Heart left ventricle (tissue), 16 donors: ENCODE measurements around the gene RUNX1. TPM values are rescaled to one million over a fixed set of nuclear protein-coding genes. Genes with fewer than 3 reads are reported as not detected.

Experiments used
- ATAC-seq, 4 donors: fragments of 200-7000 bp; cut with Tn5 transposase; one replicate each; pipeline ENCODE4 v1.9.1; 2020 to 2022; ENCODE audit warnings: moderate library complexity in 4 of 4, mild to moderate bottlenecking in 3 of 4, moderate number of reproducible peaks in 1 of 4
- DNase-seq, 5 donors: peaks; one replicate each; pipeline ENCODE4 v3.0.0-alpha.2; 2020
- H3K27ac ChIP-seq, 12 donors: fragments of 200-600 bp; sonication (generic) in 4 of 12; one replicate each; pipeline versions ENCODE4 v1.5.0 to v1.8.0; 2016 to 2022; ENCODE audit warnings: mild to moderate bottlenecking in 2 of 12
- H3K27me3 ChIP-seq, 9 donors: fragments of 200-600 bp; sonication (generic) in 2 of 9; one replicate each; pipeline versions ENCODE4 v1.5.1 to v1.8.0; 2016 to 2022; ENCODE audit warnings: mild to moderate bottlenecking in 3 of 9
- H3K36me3 ChIP-seq, 9 donors: fragments of 200-600 bp; sonication (generic) in 2 of 9; one replicate each; pipeline versions ENCODE4 v1.5.0 to v1.8.0; 2018 to 2022; ENCODE audit warnings: mild to moderate bottlenecking in 2 of 9
- H3K4me1 ChIP-seq, 12 donors: fragments of 200-600 bp; sonication (generic) in 4 of 12; one replicate each; pipeline versions ENCODE4 v1.5.0 to v1.8.0; 2016 to 2022; ENCODE audit warnings: mild to moderate bottlenecking in 3 of 12
- H3K4me3 ChIP-seq, 12 donors: fragments of 200-600 bp; sonication (generic) in 4 of 12; one replicate each; pipeline versions ENCODE4 v1.5.0 to v1.8.0; 2017 to 2022; ENCODE audit warnings: mild to moderate bottlenecking in 9 of 12, moderate library complexity in 4 of 12
- H3K9me3 ChIP-seq, 12 donors: fragments of 200-600 bp; sonication (generic) in 4 of 12; one replicate each; pipeline versions ENCODE4 v1.5.0 to v1.8.0; 2016 to 2022; ENCODE audit warnings: mild to moderate bottlenecking in 1 of 12
- POLR2A ChIP-seq, 2 donors: fragments of 450-650 bp; IDR thresholded peaks; one replicate each; pipeline ENCODE4 v1.6.1; 2017; ENCODE audit warnings: antibody characterized with exemption in 2 of 2, mild to moderate bottlenecking in 2 of 2, moderate library complexity in 2 of 2
- WGBS, 4 donors: extraction: QIAGEN DNeasy Blood & Tissue Kit in 2 of 4; methylation state at CpG; one replicate each; pipeline versions ENCODE4 v1.1.5 to v1.1.7; 2013 to 2018; 5-methylcytosine and 5-hydroxymethylcytosine counted together
- intact Hi-C, 10 donors: fragments of 100-400 bp; cut with DNase I; formaldehyde crosslinking; loops; one replicate each; pipeline versions ENCODE4 v1.11.1 to v1.14.2; 2022
- polyA plus RNA-seq, 2 donors: library from polyadenylated mRNA; stranded (reverse); fragments of 200-250 nt; gene quantifications; one replicate each; pipeline ENCODE4 v1.2.3, GENCODE V29; 2013
- total RNA-seq, 9 donors: library from RNA; depleted of rRNA in 2 of 9; stranded (reverse); fragments of >200 nt in 2 of 9; fragmentation: NEBNext Ultra II Directional in 3 of 9; extraction: Animal tissue kit (Norgen Biotek cat#: 25700) in 3 of 9; gene quantifications; one replicate each; pipeline versions ENCODE4 v1.1.0 to v1.2.4, GENCODE V29; 2016 to 2023
- TF ChIP-seq, protein P1 (sequence below), 12 donors: fragments of 200-600 bp; sonication (generic) in 4 of 12; IDR thresholded peaks; one replicate each; pipeline versions ENCODE4 v1.5.0 to v1.8.0; 2018 to 2022; ENCODE audit warnings: antibody characterized with exemption in 12 of 12, mild to moderate bottlenecking in 5 of 12
- donor health status: ischemic (EF 13 %, LVEDD 7.1; RV severe dilation, severe dysfunction).
- donor health status: healthy with polysubstance abuse.
- donor health status: DM: no; HTN: yes; CAD: no.
- donor health status: DM: no; HTN: no; CAD: no.
- donor health status: ischemic (EF 25% LVEDD 6.9; RV normal size, moderate dysfunction).
- donor health status: ischemic (EF 25% LVEDD 5.7; RV mildly dilated, moderate dysfunction).
- donor health status: healthy.
- donor health status: DM: yes; HTN: yes; CAD: no.
- donor health status: ischemic (EF 35%, LVEDD 5.7; RV mildly dilated, moderate dysfunction).
- donor health status: nonischemic (EF 11% LVEDD 7.7; RV severe dilation, severe dysfunction).
- donor health status: DM: yes; HTN: yes; CAD: no.
- donor health status: PGD.
- donor health status: ischemic (EF 29% LVEDD 5.4; RV normal size, mild dysfunction).
- donor health status: nonischemic (EF 23%, LVEDD 6.1; RV moderate dilation, normal function).

RUNX1 gene
- total and polyA plus RNA-seq, 11 donors = 0.61 to 54.5 (median 4.1) TPM

DNA sequence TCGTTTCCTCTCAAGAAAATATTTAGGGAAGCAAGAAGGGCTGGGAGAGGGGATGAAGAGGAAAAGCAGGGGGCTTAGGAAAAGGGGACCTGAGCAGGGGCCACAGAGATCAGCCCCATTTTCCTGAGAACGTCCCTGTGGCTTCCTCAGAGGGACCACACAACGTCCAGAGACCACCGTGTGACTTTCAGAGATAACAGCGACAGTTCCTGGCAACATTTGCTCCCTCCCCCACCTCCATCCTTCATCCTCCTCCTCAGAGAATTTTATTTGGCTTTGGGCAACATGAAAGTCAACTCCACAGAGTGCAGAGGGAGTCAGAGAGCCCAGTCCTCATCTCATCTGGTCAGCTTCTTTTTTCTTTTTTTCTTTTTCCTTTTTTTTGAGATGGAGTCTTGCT is 50.9 kb downstream of the RUNX1 start:
- peaks cover 0 to 63% (median 0%) of the 10 kb centered on the region in 12 donors for H3K4me1 ChIP-seq
- intact Hi-C loops = no loop called here
- no peak overlapping the region for H3K27ac ChIP-seq
- ATAC-seq (no peak), DNase-seq (no peak)
- WGBS, 4 donors = 39 to 50% (median 43%) methylated on average over 5 of the region's 5 CpGs
- no peaks in the 10 kb centered on the region for H3K9me3 ChIP-seq
- no peaks in the 10 kb centered on the region for H3K27me3 ChIP-seq
- TF ChIP-seq, protein P1, sequence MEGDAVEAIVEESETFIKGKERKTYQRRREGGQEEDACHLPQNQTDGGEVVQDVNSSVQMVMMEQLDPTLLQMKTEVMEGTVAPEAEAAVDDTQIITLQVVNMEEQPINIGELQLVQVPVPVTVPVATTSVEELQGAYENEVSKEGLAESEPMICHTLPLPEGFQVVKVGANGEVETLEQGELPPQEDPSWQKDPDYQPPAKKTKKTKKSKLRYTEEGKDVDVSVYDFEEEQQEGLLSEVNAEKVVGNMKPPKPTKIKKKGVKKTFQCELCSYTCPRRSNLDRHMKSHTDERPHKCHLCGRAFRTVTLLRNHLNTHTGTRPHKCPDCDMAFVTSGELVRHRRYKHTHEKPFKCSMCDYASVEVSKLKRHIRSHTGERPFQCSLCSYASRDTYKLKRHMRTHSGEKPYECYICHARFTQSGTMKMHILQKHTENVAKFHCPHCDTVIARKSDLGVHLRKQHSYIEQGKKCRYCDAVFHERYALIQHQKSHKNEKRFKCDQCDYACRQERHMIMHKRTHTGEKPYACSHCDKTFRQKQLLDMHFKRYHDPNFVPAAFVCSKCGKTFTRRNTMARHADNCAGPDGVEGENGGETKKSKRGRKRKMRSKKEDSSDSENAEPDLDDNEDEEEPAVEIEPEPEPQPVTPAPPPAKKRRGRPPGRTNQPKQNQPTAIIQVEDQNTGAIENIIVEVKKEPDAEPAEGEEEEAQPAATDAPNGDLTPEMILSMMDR (IDR thresholded peaks at IDR 0.05) = no peak
- no peak for TF ChIP-seq POLR2A (IDR thresholded peaks at IDR 0.05)
- H3K4me3 ChIP-seq = no peak overlapping the region
- no peaks in the 10 kb centered on the region for H3K36me3 ChIP-seq

DNA sequence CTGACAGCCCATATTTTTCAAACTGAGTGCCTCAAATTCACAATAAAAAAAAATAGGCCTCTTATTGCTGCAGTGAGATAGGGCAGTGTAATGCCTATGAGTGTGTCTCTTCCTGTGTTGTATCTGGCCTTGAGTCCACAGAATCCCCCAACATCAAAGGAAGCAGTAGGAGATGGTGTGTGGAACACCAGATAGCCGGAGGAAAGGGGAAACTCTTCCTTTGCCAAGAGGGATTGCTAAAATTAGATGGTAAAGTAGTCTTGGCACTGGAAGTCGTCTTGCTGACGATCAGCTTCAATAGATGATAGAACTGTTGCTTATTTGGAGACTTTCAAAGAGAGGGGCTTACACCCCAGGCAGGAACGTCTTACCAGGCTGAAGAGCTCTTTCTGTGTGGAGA is 51.8 kb downstream of the RUNX1 start:
- no peak for DNase-seq
- intact Hi-C loops = no loop called here
- H3K4me1 ChIP-seq = peaks cover 0 to 61% (median 0%) of the 10 kb centered on the region in 12 donors
- H3K9me3 ChIP-seq = no peaks in the 10 kb centered on the region
- no peaks in the 10 kb centered on the region for H3K36me3 ChIP-seq
- ATAC-seq = no peak
- no peak for TF ChIP-seq POLR2A (IDR thresholded peaks at IDR 0.05)
- TF ChIP-seq, protein P1 (IDR thresholded peaks at IDR 0.05) = no peak
- H3K27ac ChIP-seq = peak overlapping the region in 1 of 12 donors; percentile 9
- 5 to 26% (median 12%) methylated on average over 4 of the region's 4 CpGs for WGBS, 4 donors
- no peak overlapping the region for H3K4me3 ChIP-seq
- no peaks in the 10 kb centered on the region for H3K27me3 ChIP-seq

DNA sequence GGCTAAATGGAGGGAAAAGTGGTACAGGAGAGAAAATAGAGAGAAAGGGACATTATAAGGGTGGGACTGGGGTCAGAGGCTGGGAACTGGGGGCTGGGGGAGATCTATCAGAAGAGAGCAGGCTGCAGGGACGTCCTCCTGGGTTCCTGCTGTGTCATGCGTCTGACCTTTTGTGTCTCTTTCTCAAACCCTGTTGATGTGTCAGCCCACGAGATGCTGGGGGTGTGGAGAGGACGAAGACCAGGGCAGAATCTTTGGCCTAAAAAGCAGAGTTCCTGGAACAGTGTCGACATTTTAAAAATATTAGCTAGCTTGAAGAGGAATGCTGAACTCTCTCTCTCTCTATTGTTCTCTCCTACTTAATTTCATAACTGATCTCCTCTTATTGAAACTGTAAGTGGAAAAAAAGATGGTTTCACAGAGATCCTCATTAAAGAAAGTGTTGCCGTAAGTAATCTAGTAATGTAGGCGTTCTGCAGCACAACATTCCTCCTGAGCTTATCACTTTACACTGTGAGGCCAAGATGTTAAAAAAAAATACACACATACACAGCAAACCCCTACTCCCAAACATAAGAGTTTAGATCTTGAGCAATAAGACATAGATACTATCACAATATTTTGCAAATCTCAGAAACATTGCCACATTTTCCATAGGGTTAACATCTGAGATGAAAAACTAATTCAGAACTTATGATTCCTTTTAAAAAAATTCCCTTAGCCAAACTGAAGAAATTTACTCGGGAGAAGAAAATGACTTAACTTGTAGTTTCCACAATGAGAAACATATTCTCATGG is 52.6 kb downstream of the RUNX1 start:
- H3K27me3 ChIP-seq = no peaks in the 10 kb centered on the region
- TF ChIP-seq, protein P1 (IDR thresholded peaks at IDR 0.05) = no peak
- TF ChIP-seq POLR2A (IDR thresholded peaks at IDR 0.05) = no peak
- H3K4me3 ChIP-seq = no peak overlapping the region
- peaks cover 0 to 61% (median 0%) of the 10 kb centered on the region in 12 donors for H3K4me1 ChIP-seq
- H3K27ac ChIP-seq = peak overlapping the region in 2 of 12 donors; percentile 9 to 11
- DNase-seq = peak in 1 of 5 donors; percentile 49
- WGBS, 4 donors = 41 to 48% (median 45%) methylated on average over 8 of the region's 8 CpGs
- intact Hi-C loops = no loop called here
- no peaks in the 10 kb centered on the region for H3K9me3 ChIP-seq
- peak in 3 of 4 donors; percentile 34 to 65 (median 59) for ATAC-seq
- H3K36me3 ChIP-seq = no peaks in the 10 kb centered on the region

DNA sequence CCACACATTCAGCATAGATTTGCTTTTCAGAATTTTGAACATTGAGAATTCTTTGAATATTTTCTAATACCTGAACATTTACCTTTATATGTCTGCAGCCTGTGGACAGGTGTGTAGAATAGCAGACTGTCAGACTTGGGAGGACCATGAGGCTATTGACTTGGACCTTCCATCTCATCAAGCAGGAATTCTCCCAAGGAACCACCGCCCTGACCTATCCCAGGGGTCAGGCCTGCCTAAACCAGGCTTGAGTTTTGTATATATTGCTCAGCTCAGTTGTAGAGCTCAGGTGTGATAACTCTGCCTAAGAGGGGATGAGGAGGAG is 53.2 kb downstream of the RUNX1 start:
- no peak for ATAC-seq
- H3K9me3 ChIP-seq = no peaks in the 10 kb centered on the region
- no peak for TF ChIP-seq POLR2A (IDR thresholded peaks at IDR 0.05)
- TF ChIP-seq, protein P1 (IDR thresholded peaks at IDR 0.05) = no peak
- WGBS, 4 donors = 80 to 93% (median 88%) methylated on average over 1 of the region's 1 CpG
- H3K27me3 ChIP-seq = no peaks in the 10 kb centered on the region
- no peak overlapping the region for H3K4me3 ChIP-seq
- H3K4me1 ChIP-seq = peaks cover 0 to 60% (median 0%) of the 10 kb centered on the region in 12 donors
- intact Hi-C loops = no loop called here
- peak overlapping the region in 1 of 12 donors; percentile 9 for H3K27ac ChIP-seq
- H3K36me3 ChIP-seq = no peaks in the 10 kb centered on the region
- DNase-seq = no peak
